HEK293 (cell line): ENCODE data around the gene AKR1A1.

Experiments
- HIC1 ChIP-seq: fragments of 450-650 bp; formaldehyde crosslinking; IDR thresholded peaks from 2 replicates; pipeline ENCODE4 v1.5.1; 2016; ENCODE audit warnings: missing biosample characterization, missing genetic modification characterization
- HOXC10 ChIP-seq: sonication (generic); formaldehyde crosslinking; IDR thresholded peaks from 2 replicates; pipeline ENCODE4 v1.8.1; 2023; ENCODE audit warnings: mild to moderate bottlenecking, missing genetic modification reagents
- REPIN1 ChIP-seq: fragments of 450-650 bp; formaldehyde crosslinking; IDR thresholded peaks from 2 replicates; pipeline ENCODE4 v1.5.1; 2017; ENCODE audit warnings: missing biosample characterization, missing genetic modification characterization, low read depth
- ZBTB26 ChIP-seq: fragments of 450-650 bp; formaldehyde crosslinking; optimal IDR thresholded peaks from 2 replicates; pipeline ENCODE3; 2016; ENCODE audit warnings: missing biosample characterization, mild to moderate bottlenecking, missing genetic modification characterization
- ZEB2 ChIP-seq: fragments of 450-650 bp; formaldehyde crosslinking; IDR thresholded peaks from 2 replicates; pipeline ENCODE4 v1.5.1; 2016; ENCODE audit warnings: missing biosample characterization, missing genetic modification characterization
- ZNF138 ChIP-seq: fragments of 450-650 bp; formaldehyde crosslinking; IDR thresholded peaks from 2 replicates; pipeline ENCODE4 v1.5.1; 2016; ENCODE audit warnings: missing biosample characterization, missing genetic modification characterization, borderline replicate concordance
- ZNF140 ChIP-seq: fragments of 450-650 bp; formaldehyde crosslinking; IDR thresholded peaks from 2 replicates; pipeline ENCODE4 v1.5.1; 2016; ENCODE audit warnings: missing biosample characterization, missing genetic modification characterization
- ZNF175 ChIP-seq: fragments of 450-650 bp; formaldehyde crosslinking; IDR thresholded peaks from 2 replicates; pipeline ENCODE4 v1.5.1; 2016; ENCODE audit warnings: missing biosample characterization, missing genetic modification characterization
- ZNF223 ChIP-seq: fragments of 450-650 bp; formaldehyde crosslinking; IDR thresholded peaks from 2 replicates; pipeline ENCODE4 v1.5.1; 2016; ENCODE audit warnings: missing biosample characterization, missing genetic modification characterization
- ZNF248 ChIP-seq: fragments of 450-650 bp; formaldehyde crosslinking; IDR thresholded peaks from 2 replicates; pipeline ENCODE4 v1.5.1; 2017; ENCODE audit warnings: missing biosample characterization, missing genetic modification characterization
- ZNF274 ChIP-seq, 2 experiments: fragments of 200-500 bp in 1 of 2; fragments of 450-650 bp in 1 of 2; sonication (Bioruptor generic) in 1 of 2; formaldehyde crosslinking in 1 of 2; IDR thresholded peaks; 2 replicates each; pipeline versions ENCODE4 v1.5.1 to v1.6.1; 2014 to 2016; ENCODE audit warnings: borderline replicate concordance in 1 of 2, inconsistent platforms in 1 of 2, low read length in 1 of 2, missing biosample characterization in 1 of 2, missing genetic modification characterization in 1 of 2
- ZNF350 ChIP-seq: fragments of 450-650 bp; formaldehyde crosslinking; IDR thresholded peaks from 2 replicates; pipeline ENCODE4 v1.5.0; 2017; ENCODE audit warnings: missing biosample characterization, mild to moderate bottlenecking, missing genetic modification characterization
- ZNF362 ChIP-seq: fragments of 450-650 bp; formaldehyde crosslinking; IDR thresholded peaks from 2 replicates; pipeline ENCODE4 v1.5.1; 2016; ENCODE audit warnings: missing biosample characterization, missing genetic modification characterization
- ZNF37A ChIP-seq: fragments of 450-650 bp; IDR thresholded peaks from 2 replicates; pipeline ENCODE4 v1.5.1; 2018; ENCODE audit warnings: missing biosample characterization, missing genetic modification characterization
- ZNF394 ChIP-seq: fragments of 450-650 bp; formaldehyde crosslinking; IDR thresholded peaks from 2 replicates; pipeline ENCODE4 v1.5.1; 2016; ENCODE audit warnings: missing biosample characterization, missing genetic modification characterization, mild to moderate bottlenecking, moderate library complexity, borderline replicate concordance
- ZNF404 ChIP-seq: fragments of 450-650 bp; formaldehyde crosslinking; IDR thresholded peaks from 2 replicates; pipeline ENCODE4 v1.5.1; 2017; ENCODE audit warnings: missing biosample characterization, missing genetic modification characterization
- ZNF426 ChIP-seq: fragments of 450-650 bp; formaldehyde crosslinking; IDR thresholded peaks from 2 replicates; pipeline ENCODE4 v1.5.1; 2017; ENCODE audit warnings: missing biosample characterization, missing genetic modification characterization, mild to moderate bottlenecking, inconsistent platforms, moderate library complexity
- ZNF433 ChIP-seq: fragments of 450-650 bp; formaldehyde crosslinking; IDR thresholded peaks from 2 replicates; pipeline ENCODE4 v1.5.1; 2016; ENCODE audit warnings: missing biosample characterization, missing genetic modification characterization, low read depth
- ZNF48 ChIP-seq: fragments of 450-650 bp; formaldehyde crosslinking; IDR thresholded peaks from 2 replicates; pipeline ENCODE4 v1.5.1; 2016; ENCODE audit warnings: missing biosample characterization, missing genetic modification characterization
- ZNF701 ChIP-seq: fragments of 450-650 bp; formaldehyde crosslinking; IDR thresholded peaks from 2 replicates; pipeline ENCODE4 v1.5.1; 2016; ENCODE audit warnings: missing biosample characterization, missing genetic modification characterization
- ZNF792 ChIP-seq: fragments of 450-650 bp; formaldehyde crosslinking; IDR thresholded peaks from 2 replicates; pipeline ENCODE4 v1.5.1; 2016; ENCODE audit warnings: missing biosample characterization, missing genetic modification characterization
- ZNF830 ChIP-seq: fragments of 450-650 bp; IDR thresholded peaks from 2 replicates; pipeline ENCODE4 v1.5.0; 2018; ENCODE audit warnings: missing biosample characterization, missing genetic modification characterization, low read depth, mild to moderate bottlenecking, moderate library complexity
- ZSCAN18 ChIP-seq: fragments of 450-650 bp; formaldehyde crosslinking; IDR thresholded peaks from 2 replicates; pipeline ENCODE4 v1.5.1; 2016; ENCODE audit warnings: missing biosample characterization, missing genetic modification characterization
- ZXDB ChIP-seq: fragments of 450-650 bp; formaldehyde crosslinking; IDR thresholded peaks from 2 replicates; pipeline ENCODE4 v1.5.1; 2016; ENCODE audit warnings: missing biosample characterization, missing genetic modification characterization
- TF ChIP-seq, protein P1 (sequence below): fragments of 450-650 bp; formaldehyde crosslinking; IDR thresholded peaks from 2 replicates; pipeline ENCODE4 v1.5.1; 2016; ENCODE audit warnings: missing biosample characterization, missing genetic modification characterization
- TF ChIP-seq, protein P2 (sequence below): fragments of 450-650 bp; formaldehyde crosslinking; IDR thresholded peaks from 2 replicates; pipeline ENCODE4 v1.5.1; 2017; ENCODE audit warnings: missing biosample characterization, missing genetic modification characterization
- TF ChIP-seq, protein P3 (sequence below): fragments of 450-650 bp; formaldehyde crosslinking; IDR thresholded peaks from 2 replicates; pipeline ENCODE4 v1.5.1; 2016; ENCODE audit warnings: missing biosample characterization, missing genetic modification characterization

AKR1A1 gene

DNA sequence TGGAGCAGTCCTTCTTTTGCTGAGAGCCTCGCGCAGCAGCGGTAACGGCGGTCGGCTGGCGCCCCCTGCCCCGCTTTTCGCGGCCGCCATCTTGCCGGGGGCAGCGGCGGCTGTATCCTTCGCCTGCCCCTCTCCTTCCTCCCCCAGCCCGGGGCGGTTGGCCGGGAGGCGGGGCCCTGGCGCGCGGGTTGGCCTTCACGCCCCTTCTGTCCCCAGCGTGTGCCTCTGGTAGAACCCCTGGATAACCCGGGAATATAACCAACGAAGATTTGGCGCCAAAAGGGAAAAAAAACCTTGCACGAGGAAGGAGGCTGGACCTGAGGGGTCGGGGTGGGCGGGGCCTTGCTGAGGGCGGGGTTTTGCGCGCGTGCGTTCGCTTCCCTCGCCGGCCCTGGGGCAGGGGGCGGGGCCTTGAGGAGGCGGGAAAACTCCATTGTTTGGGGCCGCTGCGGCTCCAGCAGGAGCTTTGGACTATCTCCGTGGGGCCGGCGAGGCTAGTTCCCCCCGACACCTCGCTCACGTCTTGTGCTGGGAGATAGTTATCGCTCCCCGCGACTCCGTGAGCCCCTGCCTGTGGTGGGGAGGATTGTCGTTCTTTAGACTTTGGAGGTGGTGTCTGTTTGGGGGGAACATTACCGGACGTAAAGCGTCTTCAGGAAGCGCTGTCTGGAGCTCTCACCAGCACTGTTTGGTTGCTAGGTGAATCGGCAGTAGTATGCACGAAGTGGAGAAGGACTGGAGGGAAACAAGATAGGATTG lies 33.9 kb downstream of the AKR1A1 start (continued):
- TF ChIP-seq, protein P1, sequence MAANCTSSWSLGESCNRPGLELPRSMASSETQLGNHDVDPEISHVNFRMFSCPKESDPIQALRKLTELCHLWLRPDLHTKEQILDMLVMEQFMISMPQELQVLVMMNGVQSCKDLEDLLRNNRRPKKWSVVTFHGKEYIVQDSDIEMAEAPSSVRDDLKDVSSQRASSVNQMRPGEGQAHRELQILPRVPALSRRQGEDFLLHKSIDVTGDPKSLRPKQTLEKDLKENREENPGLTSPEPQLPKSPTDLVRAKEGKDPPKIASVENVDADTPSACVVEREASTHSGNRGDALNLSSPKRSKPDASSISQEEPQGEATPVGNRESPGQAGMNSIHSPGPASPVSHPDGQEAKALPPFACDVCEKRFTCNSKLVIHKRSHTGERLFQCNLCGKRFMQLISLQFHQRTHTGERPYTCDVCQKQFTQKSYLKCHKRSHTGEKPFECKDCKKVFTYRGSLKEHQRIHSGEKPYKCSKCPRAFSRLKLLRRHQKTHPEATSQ (tag by site-specific recombination): no peak
- TF ChIP-seq ZNF394 (tag by site-specific recombination) (peak; percentile 38; the same call in 1 of the 2 replicates), ZNF404 (tag by site-specific recombination) (no peak), ZXDB (peak; percentile 89), ZBTB26 (tag by site-specific recombination) (peak; percentile 55), ZNF223 (tag by site-specific recombination) (no peak), ZNF140 (no peak), ZNF274 (IDR thresholded peaks at IDR 0.05; ENCODE audit: low read length) (no peak), ZNF274 (tag by site-specific recombination; IDR thresholded peaks at IDR 0.05; ENCODE audit: borderline replicate concordance) (no peak), ZNF362 (tag by site-specific recombination) (peak; percentile 66), ZNF426 (tag by site-specific recombination) (no peak), ZNF792 (tag by site-specific recombination) (no peak), ZNF138 (tag by site-specific recombination) (no peak), ZEB2 (tag by site-specific recombination) (peak; percentile 84), ZSCAN18 (tag by site-specific recombination) (no peak), ZNF48 (tag by site-specific recombination) (no peak), REPIN1 (tag by site-specific recombination) (no peak), ZNF701 (tag by site-specific recombination) (no peak), HIC1 (tag by site-specific recombination) (no peak), ZNF248 (no peak), ZNF433 (tag by site-specific recombination) (no peak), HOXC10 (CRISPR knock-in tag) (no peak), ZNF830 (tag by site-specific recombination) (no peak), ZNF350 (tag by site-specific recombination) (no peak), ZNF37A (tag by site-specific recombination) (no peak), ZNF175 (no peak)
- TF ChIP-seq, protein P2, sequence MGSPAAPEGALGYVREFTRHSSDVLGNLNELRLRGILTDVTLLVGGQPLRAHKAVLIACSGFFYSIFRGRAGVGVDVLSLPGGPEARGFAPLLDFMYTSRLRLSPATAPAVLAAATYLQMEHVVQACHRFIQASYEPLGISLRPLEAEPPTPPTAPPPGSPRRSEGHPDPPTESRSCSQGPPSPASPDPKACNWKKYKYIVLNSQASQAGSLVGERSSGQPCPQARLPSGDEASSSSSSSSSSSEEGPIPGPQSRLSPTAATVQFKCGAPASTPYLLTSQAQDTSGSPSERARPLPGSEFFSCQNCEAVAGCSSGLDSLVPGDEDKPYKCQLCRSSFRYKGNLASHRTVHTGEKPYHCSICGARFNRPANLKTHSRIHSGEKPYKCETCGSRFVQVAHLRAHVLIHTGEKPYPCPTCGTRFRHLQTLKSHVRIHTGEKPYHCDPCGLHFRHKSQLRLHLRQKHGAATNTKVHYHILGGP (tag by site-specific recombination): no peak
- TF ChIP-seq, protein P3, sequence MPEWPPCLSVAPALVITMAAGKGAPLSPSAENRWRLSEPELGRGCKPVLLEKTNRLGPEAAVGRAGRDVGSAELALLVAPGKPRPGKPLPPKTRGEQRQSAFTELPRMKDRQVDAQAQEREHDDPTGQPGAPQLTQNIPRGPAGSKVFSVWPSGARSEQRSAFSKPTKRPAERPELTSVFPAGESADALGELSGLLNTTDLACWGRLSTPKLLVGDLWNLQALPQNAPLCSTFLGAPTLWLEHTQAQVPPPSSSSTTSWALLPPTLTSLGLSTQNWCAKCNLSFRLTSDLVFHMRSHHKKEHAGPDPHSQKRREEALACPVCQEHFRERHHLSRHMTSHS (tag by site-specific recombination): no peak
